K562 (cell line): ENCODE results near the gene STMN3. TPM values are rescaled to one million over a fixed set of nuclear protein-coding genes. Genes with fewer than 3 reads are reported as not detected.

Source experiments
- CEBPG ChIP-seq, 3 experiments: fragments of 200-800 bp in 1 of 3; sonication (Bioruptor generic) in 1 of 3; sonication (generic) in 1 of 3; formaldehyde crosslinking in 1 of 3; IDR thresholded peaks in 2 of 3; conservative IDR thresholded peaks in 1 of 3; 2 replicates each; pipeline versions ENCODE4 v1.6.1 to v1.8.0; 2016 to 2022; ENCODE audit warnings: missing compliant biosample characterization in 2 of 3, missing genetic modification characterization in 2 of 3, mild to moderate bottlenecking in 1 of 3, missing genetic modification reagents in 1 of 3
- GTF2F1 ChIP-seq: IDR thresholded peaks from 2 replicates; pipeline ENCODE4 v1.6.1; 2011; ENCODE audit warnings: low read depth, low read length, improper control_type of control experiment
- HSF4 ChIP-seq: fragments of 250-450 bp; sonication (Bioruptor Pico); IDR thresholded peaks from 2 replicates; pipeline ENCODE4 v2.1.2; 2022; ENCODE audit warnings: mild to moderate bottlenecking, moderate library complexity, borderline replicate concordance
- L3MBTL2 ChIP-seq: fragments of 450-650 bp; IDR thresholded peaks from 2 replicates; pipeline ENCODE4 v1.6.1; 2016; ENCODE audit warnings: mild to moderate bottlenecking, moderate library complexity
- MITF ChIP-seq: IDR thresholded peaks from 2 replicates; pipeline ENCODE4 v1.6.1; 2014; ENCODE audit warnings: antibody characterized with exemption
- MTA1 ChIP-seq: fragments of 450-650 bp; IDR thresholded peaks from 2 replicates; pipeline ENCODE4 v1.6.1; 2017; ENCODE audit warnings: borderline replicate concordance
- NCOA1 ChIP-seq: fragments of 450-650 bp; IDR thresholded peaks from 2 replicates; pipeline ENCODE4 v1.6.1; 2016; ENCODE audit warnings: low read depth
- NFIC ChIP-seq: fragments of 450-650 bp; IDR thresholded peaks from 2 replicates; pipeline ENCODE4 v1.6.1; 2017; ENCODE audit warnings: mild to moderate bottlenecking, inconsistent platforms
- PHF8 ChIP-seq: fragments of 200-600 bp; sonication (generic); IDR thresholded peaks from 2 replicates; pipeline ENCODE4 v1.6.1; 2012; ENCODE audit warnings: mixed run types, mild to moderate bottlenecking, inconsistent platforms, low read length, moderate library complexity, borderline replicate concordance
- SAP30 ChIP-seq: fragments of 200-600 bp; sonication (generic); IDR thresholded peaks from 2 replicates; pipeline ENCODE4 v1.6.1; 2012; ENCODE audit warnings: borderline replicate concordance, low read depth, mild to moderate bottlenecking, moderate library complexity, low read length, control low read depth, inconsistent platforms; ENCODE audit not compliant: insufficient read depth, poor library complexity, severe bottlenecking
- SOX6 ChIP-seq: fragments of 450-650 bp; IDR thresholded peaks from 2 replicates; pipeline ENCODE4 v1.6.1; 2014; ENCODE audit warnings: mild to moderate bottlenecking
- SP2 ChIP-seq: IDR thresholded peaks from 2 replicates; pipeline ENCODE4 v1.6.1; 2011; ENCODE audit warnings: mild to moderate bottlenecking, low read depth, low read length, moderate library complexity; ENCODE audit not compliant: poor library complexity, severe bottlenecking; ENCODE audit errors: extremely low read depth
- TBP ChIP-seq: optimal IDR thresholded peaks from 2 replicates; pipeline ENCODE3; 2011; ENCODE audit warnings: low read depth, low read length, improper control_type of control experiment
- TCF7L2 ChIP-seq: fragments of 150-350 bp; IDR thresholded peaks from 2 replicates; pipeline ENCODE4 v1.6.1; 2016; ENCODE audit warnings: low read depth, mild to moderate bottlenecking, low read length, moderate library complexity
- USF2 ChIP-seq: sonication (generic); formaldehyde crosslinking; IDR thresholded peaks from 2 replicates; pipeline ENCODE4 v1.5.0; 2020; ENCODE audit warnings: missing genetic modification reagents
- XRCC5 ChIP-seq: fragments of 200-400 bp; formaldehyde crosslinking; IDR thresholded peaks from 2 replicates; pipeline ENCODE4 v1.6.1; 2017; ENCODE audit warnings: low read depth, mild to moderate bottlenecking, low read length
- ZEB2 ChIP-seq: fragments of 450-650 bp; IDR thresholded peaks from 2 replicates; pipeline ENCODE4 v1.6.1; 2016
- polyA plus RNA-seq, 8 experiments: library from polyadenylated mRNA; depleted of rRNA in 4 of 8; stranded (reverse) in 5 of 8; unstranded in 3 of 8; fragments of >200 nt; fragmentation: Nextera tagmentation in 2 of 8; fragmentation: Illumina TruSeq in 1 of 8; extraction: Ambion mirVana in 2 of 8; extraction: Trizol in 1 of 8; gene quantifications; 2 replicates each; pipeline versions ENCODE4 v1.2.1 to v1.2.3, GENCODE V29; 2011 to 2014; ENCODE audit warnings: inconsistent platforms in 1 of 8, missing spikeins in 1 of 8
- total RNA-seq, 7 experiments: library from RNA; depleted of rRNA in 6 of 7; stranded (reverse); fragments of >200 nt in 6 of 7; fragmentation: Illumina TruSeq in 2 of 7; extraction: Trizol in 2 of 7; gene quantifications; 2 replicates each; pipeline versions ENCODE4 v1.2.1 to v1.2.3, GENCODE V29; 2011 to 2021; ENCODE audit warnings: low replicate concordance in 1 of 7
- TF ChIP-seq, protein P1 (sequence below), 2 experiments: fragments of 450-650 bp in 1 of 2; IDR thresholded peaks; 2 replicates each; pipeline ENCODE4 v1.6.1; 2011 to 2017; ENCODE audit warnings: low read depth in 2 of 2, antibody characterized with exemption in 1 of 2, borderline replicate concordance in 1 of 2, low read length in 1 of 2, mild to moderate bottlenecking in 1 of 2, mixed read lengths in 1 of 2; ENCODE audit not compliant: control insufficient read depth in 1 of 2
- TF ChIP-seq, protein P2 (sequence below): fragments of 450-650 bp; IDR thresholded peaks from 2 replicates; pipeline ENCODE4 v1.6.1; 2016; ENCODE audit warnings: mild to moderate bottlenecking

The STMN3 gene
- total and polyA plus RNA-seq, 9 of the 15 experiments (the other 6 are each of a cell fraction or from before 2014, with no cell fraction given), result 0.70 to 65.6 (median 29.4) TPM

GRCh38 chr20:63628246-63628975 lies 24.8 kb downstream of the STMN3 start (continued):
- TF ChIP-seq CEBPG (CRISPR knock-in tag; IDR thresholded peaks at IDR 0.05) (peak; percentile 95), CEBPG (tag; conservative IDR thresholded peaks at IDR 0.05 in 1 of 2, IDR thresholded peaks at IDR 0.05 in 1 of 2) (peak; percentile 89 to 92), XRCC5 (peak; percentile 96), NCOA1 (peak; percentile 97), SOX6 (peak; percentile 72; the same call in 1 of the 2 replicates), USF2 (CRISPR knock-in tag) (no peak), SP2 (no peak), TBP (peak; percentile 91), MITF (no peak; the same call in 1 of the 2 replicates), GTF2F1 (peak; percentile 66), TCF7L2 (no peak), PHF8 (peak; percentile 47; the same call in 1 of the 2 replicates), HSF4 (CRISPR knock-in tag) (no peak), L3MBTL2 (peak; percentile 92), NFIC (0 out of 2 replicates have a peak, but pooled peaks have one; percentile 38), ZEB2 (peak; percentile 97), SAP30 (peak; percentile 72), MTA1 (0 out of 2 replicates have a peak, but pooled peaks have one; percentile 56)
- TF ChIP-seq, protein P1, sequence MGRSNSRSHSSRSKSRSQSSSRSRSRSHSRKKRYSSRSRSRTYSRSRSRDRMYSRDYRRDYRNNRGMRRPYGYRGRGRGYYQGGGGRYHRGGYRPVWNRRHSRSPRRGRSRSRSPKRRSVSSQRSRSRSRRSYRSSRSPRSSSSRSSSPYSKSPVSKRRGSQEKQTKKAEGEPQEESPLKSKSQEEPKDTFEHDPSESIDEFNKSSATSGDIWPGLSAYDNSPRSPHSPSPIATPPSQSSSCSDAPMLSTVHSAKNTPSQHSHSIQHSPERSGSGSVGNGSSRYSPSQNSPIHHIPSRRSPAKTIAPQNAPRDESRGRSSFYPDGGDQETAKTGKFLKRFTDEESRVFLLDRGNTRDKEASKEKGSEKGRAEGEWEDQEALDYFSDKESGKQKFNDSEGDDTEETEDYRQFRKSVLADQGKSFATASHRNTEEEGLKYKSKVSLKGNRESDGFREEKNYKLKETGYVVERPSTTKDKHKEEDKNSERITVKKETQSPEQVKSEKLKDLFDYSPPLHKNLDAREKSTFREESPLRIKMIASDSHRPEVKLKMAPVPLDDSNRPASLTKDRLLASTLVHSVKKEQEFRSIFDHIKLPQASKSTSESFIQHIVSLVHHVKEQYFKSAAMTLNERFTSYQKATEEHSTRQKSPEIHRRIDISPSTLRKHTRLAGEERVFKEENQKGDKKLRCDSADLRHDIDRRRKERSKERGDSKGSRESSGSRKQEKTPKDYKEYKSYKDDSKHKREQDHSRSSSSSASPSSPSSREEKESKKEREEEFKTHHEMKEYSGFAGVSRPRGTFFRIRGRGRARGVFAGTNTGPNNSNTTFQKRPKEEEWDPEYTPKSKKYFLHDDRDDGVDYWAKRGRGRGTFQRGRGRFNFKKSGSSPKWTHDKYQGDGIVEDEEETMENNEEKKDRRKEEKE (IDR thresholded peaks at IDR 0.05; ENCODE audit: borderline replicate concordance in 1 of 2, control insufficient read depth in 1 of 2, low read depth in 2 of 2, low read length in 1 of 2), result peak in 1 of 2 experiments; percentile 97; a peak in 2 of 4 replicates
- TF ChIP-seq, protein P2, sequence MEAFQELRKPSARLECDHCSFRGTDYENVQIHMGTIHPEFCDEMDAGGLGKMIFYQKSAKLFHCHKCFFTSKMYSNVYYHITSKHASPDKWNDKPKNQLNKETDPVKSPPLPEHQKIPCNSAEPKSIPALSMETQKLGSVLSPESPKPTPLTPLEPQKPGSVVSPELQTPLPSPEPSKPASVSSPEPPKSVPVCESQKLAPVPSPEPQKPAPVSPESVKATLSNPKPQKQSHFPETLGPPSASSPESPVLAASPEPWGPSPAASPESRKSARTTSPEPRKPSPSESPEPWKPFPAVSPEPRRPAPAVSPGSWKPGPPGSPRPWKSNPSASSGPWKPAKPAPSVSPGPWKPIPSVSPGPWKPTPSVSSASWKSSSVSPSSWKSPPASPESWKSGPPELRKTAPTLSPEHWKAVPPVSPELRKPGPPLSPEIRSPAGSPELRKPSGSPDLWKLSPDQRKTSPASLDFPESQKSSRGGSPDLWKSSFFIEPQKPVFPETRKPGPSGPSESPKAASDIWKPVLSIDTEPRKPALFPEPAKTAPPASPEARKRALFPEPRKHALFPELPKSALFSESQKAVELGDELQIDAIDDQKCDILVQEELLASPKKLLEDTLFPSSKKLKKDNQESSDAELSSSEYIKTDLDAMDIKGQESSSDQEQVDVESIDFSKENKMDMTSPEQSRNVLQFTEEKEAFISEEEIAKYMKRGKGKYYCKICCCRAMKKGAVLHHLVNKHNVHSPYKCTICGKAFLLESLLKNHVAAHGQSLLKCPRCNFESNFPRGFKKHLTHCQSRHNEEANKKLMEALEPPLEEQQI, result no peak
